NCI-H345 (cell line): ENCODE results near the gene RNF146.
"Not testable (repeated sequence)": the region's sequence is repeated elsewhere in the genome, so short reads cannot be mapped to it uniquely, and the experiment has no call there.

Source experiments
- DNase-seq: peaks from one replicate; lab custom pipeline; 2025; lab: John Stamatoyannopoulos, UW

Gene RNF146

GRCh38 chr6:127266178-127266891 is at the start of gene RNF146:
Gene RNF146 (plus strand): TSS chr6:127266864. CDS start chr6:127280339, 13,475 bp downstream.
- DNase-seq = peak; percentile 83

- DNase-seq = no peak
These were observed 46.8 kb upstream of the RNF146 start for GRCh38 chr6:127219869-127220268.

- no peak for DNase-seq
These were observed 45.5 kb upstream of the RNF146 start for GRCh38 chr6:127221201-127221600.

GRCh38 chr6:127222418-127222817 is 44.2 kb upstream of the RNF146 start:
- no peak for DNase-seq

- DNase-seq = no peak
These were observed 41.2 kb upstream of the RNF146 start for GRCh38 chr6:127225497-127225896.

- DNase-seq = not testable (repeated sequence)
These were observed 32.8 kb upstream of the RNF146 start for GRCh38 chr6:127233819-127234218.

GRCh38 chr6:127243501-127243900 is 23.2 kb upstream of the RNF146 start:
- DNase-seq = no peak

GRCh38 chr6:127247114-127248096 is 19.3 kb upstream of the RNF146 start:
- no peak for DNase-seq

- no peak for DNase-seq
These were observed 17.0 kb upstream of the RNF146 start for GRCh38 chr6:127249621-127250020.

- DNase-seq = no peak
These were observed 11.4 kb upstream of the RNF146 start for GRCh38 chr6:127255286-127255685.

- DNase-seq = no peak
These were observed 3.8 kb upstream of the RNF146 start for GRCh38 chr6:127262896-127263295.

- no peak for DNase-seq
These were observed 3.2 kb upstream of the RNF146 start for GRCh38 chr6:127263481-127263880.

GRCh38 chr6:127266892-127267645 is 405 bp downstream of the RNF146 start:
- DNase-seq = peak; percentile 50

- DNase-seq = peak; percentile 27
These were observed 1.3 kb downstream of the RNF146 start for GRCh38 chr6:127267646-127268625.

GRCh38 chr6:127272576-127272975 is 5.9 kb downstream of the RNF146 start:
- DNase-seq = no peak

- no peak for DNase-seq
These were observed 6.8 kb downstream of the RNF146 start for GRCh38 chr6:127273499-127273898.

GRCh38 chr6:127276331-127276730 is 9.7 kb downstream of the RNF146 start:
- DNase-seq = no peak

- DNase-seq = no peak
These were observed 11.5 kb downstream of the RNF146 start for GRCh38 chr6:127277878-127278843.

GRCh38 chr6:127279815-127280214 is 13.2 kb downstream of the RNF146 start:
- no peak for DNase-seq

- DNase-seq = no peak
These were observed 15.5 kb downstream of the RNF146 start for GRCh38 chr6:127282184-127282583.
